Measurements from ENCODE around the gene AIP.

AIP gene

DNA sequence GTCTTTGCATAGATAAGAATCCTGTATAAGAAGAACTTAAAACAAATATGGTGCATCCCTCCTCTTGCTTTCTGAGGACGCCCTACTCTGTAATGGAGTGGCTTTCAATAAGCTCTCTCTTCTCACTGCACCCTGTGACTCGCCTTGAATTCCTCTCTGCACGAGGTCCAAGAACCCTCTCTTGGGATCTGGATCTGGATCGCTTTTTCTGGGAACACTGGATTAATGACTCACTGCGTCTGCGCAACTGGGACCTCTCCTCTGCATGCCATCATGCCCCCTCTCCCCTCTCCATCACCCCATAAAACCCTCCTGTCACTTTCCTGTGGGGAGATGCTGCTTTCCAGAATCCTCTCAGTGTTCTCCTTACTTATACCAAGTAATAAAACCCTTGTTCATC is 55.5 kb downstream of the AIP start:
- Histone ChIP-seq H3K27me3 (ENCODE audit: insufficient read depth, low read length, poor library complexity) (no peaks in the 10 kb centered on the region), H3K4me2 (ENCODE audit: insufficient read depth, low read length) (no peak overlapping the region), H3K4me1 (ENCODE audit: insufficient read depth, low read length) (peaks cover 8% of the 10 kb centered on the region), H2AFZ (ENCODE audit: low read depth, low read length) (no peak overlapping the region), H3K79me2 (ENCODE audit: insufficient read depth, low read length) (no peaks in the 10 kb centered on the region), H3K4me3 (ENCODE audit: low read depth in 1 of 2, low read length in 2 of 2) (no peak overlapping the region), H4K20me1 (ENCODE audit: insufficient read depth, low read length) (no peaks in the 10 kb centered on the region), H3K9me3 (ENCODE audit: insufficient read depth, low read length, severe bottlenecking) (peaks cover 16% of the 10 kb centered on the region), H3K9ac (ENCODE audit: low read depth, low read length) (no peak overlapping the region), H3K27ac (ENCODE audit: low read length) (no peak overlapping the region), H3K36me3 (ENCODE audit: insufficient read depth, low read length) (no peaks in the 10 kb centered on the region)
- DNase-seq (no peak), ATAC-seq (ENCODE audit: insufficient read depth, low read depth) (no peak)
- TF ChIP-seq EZH2 (IDR thresholded peaks at IDR 0.05; ENCODE audit: borderline replicate concordance, low read depth, low read length, severe bottlenecking) = no peak
- TF ChIP-seq, protein P1, sequence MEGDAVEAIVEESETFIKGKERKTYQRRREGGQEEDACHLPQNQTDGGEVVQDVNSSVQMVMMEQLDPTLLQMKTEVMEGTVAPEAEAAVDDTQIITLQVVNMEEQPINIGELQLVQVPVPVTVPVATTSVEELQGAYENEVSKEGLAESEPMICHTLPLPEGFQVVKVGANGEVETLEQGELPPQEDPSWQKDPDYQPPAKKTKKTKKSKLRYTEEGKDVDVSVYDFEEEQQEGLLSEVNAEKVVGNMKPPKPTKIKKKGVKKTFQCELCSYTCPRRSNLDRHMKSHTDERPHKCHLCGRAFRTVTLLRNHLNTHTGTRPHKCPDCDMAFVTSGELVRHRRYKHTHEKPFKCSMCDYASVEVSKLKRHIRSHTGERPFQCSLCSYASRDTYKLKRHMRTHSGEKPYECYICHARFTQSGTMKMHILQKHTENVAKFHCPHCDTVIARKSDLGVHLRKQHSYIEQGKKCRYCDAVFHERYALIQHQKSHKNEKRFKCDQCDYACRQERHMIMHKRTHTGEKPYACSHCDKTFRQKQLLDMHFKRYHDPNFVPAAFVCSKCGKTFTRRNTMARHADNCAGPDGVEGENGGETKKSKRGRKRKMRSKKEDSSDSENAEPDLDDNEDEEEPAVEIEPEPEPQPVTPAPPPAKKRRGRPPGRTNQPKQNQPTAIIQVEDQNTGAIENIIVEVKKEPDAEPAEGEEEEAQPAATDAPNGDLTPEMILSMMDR (IDR thresholded peaks at IDR 0.05; ENCODE audit: borderline replicate concordance, extremely low read depth, low read length, poor library complexity, severe bottlenecking) = no peak

DNA sequence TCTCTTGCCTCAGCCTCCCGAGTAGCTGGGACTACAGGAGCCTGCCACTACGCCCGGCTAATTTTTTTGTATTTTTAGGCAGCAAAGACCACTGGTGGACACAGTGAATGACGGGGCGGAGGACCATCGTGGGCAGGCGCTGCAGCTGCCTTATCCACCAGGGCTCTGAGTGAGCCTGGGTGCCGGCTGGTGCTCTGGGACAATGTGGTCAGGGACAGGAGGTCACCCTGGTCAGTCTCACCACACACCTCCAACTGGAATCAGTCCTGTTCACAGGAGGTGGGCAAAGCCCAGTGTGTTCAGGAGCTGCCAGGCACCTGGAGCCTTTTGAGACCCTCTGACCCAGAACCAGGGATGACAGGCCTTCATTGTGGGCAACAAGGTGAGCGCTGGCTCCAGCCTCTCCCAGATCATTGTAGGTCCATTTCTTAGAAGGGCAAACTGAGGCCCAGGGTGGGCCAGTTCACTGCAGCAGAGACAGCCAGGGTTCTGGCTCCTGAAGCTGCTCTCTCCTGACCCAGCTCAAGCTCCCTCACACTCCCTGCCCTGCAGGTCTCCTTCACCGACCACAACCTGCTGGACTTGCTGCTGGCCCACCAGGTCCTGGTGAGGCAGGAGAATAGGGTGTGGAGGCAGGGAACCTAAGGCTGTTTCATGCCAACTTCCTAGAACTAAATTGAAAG is 56.1 kb downstream of the AIP start:
- Histone ChIP-seq H3K9ac (ENCODE audit: low read depth, low read length) (no peak overlapping the region), H3K9me3 (ENCODE audit: insufficient read depth, low read length, severe bottlenecking) (peaks cover 9% of the 10 kb centered on the region), H3K4me2 (ENCODE audit: insufficient read depth, low read length) (no peak overlapping the region), H4K20me1 (ENCODE audit: insufficient read depth, low read length) (no peaks in the 10 kb centered on the region), H2AFZ (ENCODE audit: low read depth, low read length) (no peak overlapping the region), H3K27ac (ENCODE audit: low read length) (no peak overlapping the region), H3K4me1 (ENCODE audit: insufficient read depth, low read length) (peaks cover 14% of the 10 kb centered on the region), H3K36me3 (ENCODE audit: insufficient read depth, low read length) (no peaks in the 10 kb centered on the region), H3K79me2 (ENCODE audit: insufficient read depth, low read length) (no peaks in the 10 kb centered on the region), H3K4me3 (ENCODE audit: low read depth in 1 of 2, low read length in 2 of 2) (no peak overlapping the region), H3K27me3 (ENCODE audit: insufficient read depth, low read length, poor library complexity) (no peaks in the 10 kb centered on the region)
- no peak for TF ChIP-seq EZH2 (IDR thresholded peaks at IDR 0.05; ENCODE audit: borderline replicate concordance, low read depth, low read length, severe bottlenecking)
- TF ChIP-seq, protein P1 (IDR thresholded peaks at IDR 0.05; ENCODE audit: borderline replicate concordance, extremely low read depth, low read length, poor library complexity, severe bottlenecking) = no peak
- DNase-seq (no peak), ATAC-seq (ENCODE audit: insufficient read depth, low read depth) (no peak)

- Histone ChIP-seq H3K9me3 (ENCODE audit: insufficient read depth, low read length, severe bottlenecking) (peaks cover 6% of the 10 kb centered on the region), H3K27ac (ENCODE audit: low read length) (no peak overlapping the region), H3K9ac (ENCODE audit: low read depth, low read length) (no peak overlapping the region), H3K4me3 (ENCODE audit: low read depth in 1 of 2, low read length in 2 of 2) (no peak overlapping the region), H3K36me3 (ENCODE audit: insufficient read depth, low read length) (no peaks in the 10 kb centered on the region), H3K27me3 (ENCODE audit: insufficient read depth, low read length, poor library complexity) (no peaks in the 10 kb centered on the region), H3K4me2 (ENCODE audit: insufficient read depth, low read length) (no peak overlapping the region), H4K20me1 (ENCODE audit: insufficient read depth, low read length) (no peaks in the 10 kb centered on the region), H2AFZ (ENCODE audit: low read depth, low read length) (no peak overlapping the region), H3K79me2 (ENCODE audit: insufficient read depth, low read length) (no peaks in the 10 kb centered on the region), H3K4me1 (ENCODE audit: insufficient read depth, low read length) (peaks cover 20% of the 10 kb centered on the region)
- TF ChIP-seq, protein P1 (IDR thresholded peaks at IDR 0.05; ENCODE audit: borderline replicate concordance, extremely low read depth, low read length, poor library complexity, severe bottlenecking) = no peak
- TF ChIP-seq EZH2 (IDR thresholded peaks at IDR 0.05; ENCODE audit: borderline replicate concordance, low read depth, low read length, severe bottlenecking) = no peak
- no peak for ATAC-seq (ENCODE audit: insufficient read depth, low read depth)
- DNase-seq = no peak
Measured at GRCh38 chr11:67539550-67539949, 56.7 kb downstream of the AIP start.

Data from DND-41 (cell line).